IMR-90 (cell line): ENCODE results near the gene EEIG2. TPM values are rescaled to one million over a fixed set of nuclear protein-coding genes. Genes with fewer than 3 reads are reported as not detected.
"Not testable (repeated sequence)": the region's sequence is repeated elsewhere in the genome, so short reads cannot be mapped to it uniquely, and the experiment has no call there.

Experiments
- ATAC-seq: fragments of 200-7000 bp; cut with Tn5 transposase; 2 replicates; pipeline ENCODE4 v1.9.1; 2020; ENCODE audit warnings: low read depth, mild to moderate bottlenecking, moderate library complexity
- BruUV-seq: library from RNA; stranded (reverse); fragments of 400-500 nt; replicated peaks from 2 replicates; lab custom pipeline; 2021; lab: Mats Ljungman, UMichigan
- CTCF ChIA-PET: fragments of 300-600 bp; formaldehyde crosslinking; extraction: SDS; loops from one replicate; lab custom pipeline; 2021; ENCODE audit warnings: antibody characterized with exemption; lab: Yijun Ruan, JAX
- POLR2A ChIA-PET: fragments of 300-600 bp; sonication (Branson Sonifier 250); formaldehyde crosslinking; loops from one replicate; lab custom pipeline; 2022; ENCODE audit warnings: antibody characterized with exemption; ENCODE audit not compliant: unreplicated experiment; lab: Charles Lee
- DNase-seq: peaks from one replicate; pipeline ENCODE4 v3.0.0; 2013
- H2AFZ ChIP-seq: replicated peaks from 2 replicates; pipeline ENCODE3; 2013; ENCODE audit warnings: low read length, mild to moderate bottlenecking; ENCODE audit not compliant: poor library complexity
- H2AK5ac ChIP-seq: 2 replicates; pipeline ENCODE4 v1.6.1; 2013; ENCODE audit warnings: low read depth, low read length, inconsistent platforms
- H2AK9ac ChIP-seq: replicated peaks from 2 replicates; pipeline ENCODE3; 2013; ENCODE audit warnings: mild to moderate bottlenecking, low read depth, low read length, moderate library complexity; ENCODE audit not compliant: poor library complexity
- H2BK120ac ChIP-seq: 2 replicates; pipeline ENCODE4 v1.6.1; 2013; ENCODE audit warnings: low read depth, low read length, inconsistent platforms
- H2BK15ac ChIP-seq: 3 replicates; pipeline ENCODE4 v1.6.1; 2013; ENCODE audit warnings: low read depth, low read length, inconsistent platforms
- H2BK20ac ChIP-seq: 2 replicates; pipeline ENCODE4 v1.6.1; 2013; ENCODE audit warnings: low read depth, mild to moderate bottlenecking, inconsistent platforms, low read length, moderate library complexity
- H2BK5ac ChIP-seq: 2 replicates; pipeline ENCODE4 v1.6.1; 2013; ENCODE audit warnings: mild to moderate bottlenecking, low read depth, low read length, inconsistent platforms; ENCODE audit not compliant: poor library complexity, severe bottlenecking
- H3K14ac ChIP-seq: replicated peaks from 2 replicates; pipeline ENCODE4 v1.6.1; 2013; ENCODE audit warnings: low read depth, low read length, inconsistent platforms
- H3K18ac ChIP-seq: 2 replicates; pipeline ENCODE4 v1.6.1; 2013; ENCODE audit warnings: low read depth, low read length, control low read depth
- H3K23ac ChIP-seq: 2 replicates; pipeline ENCODE4 v1.6.1; 2013; ENCODE audit warnings: low read depth, low read length, inconsistent platforms
- H3K27ac ChIP-seq: 2 replicates; pipeline ENCODE4 v1.5.1; 2013; ENCODE audit warnings: mild to moderate bottlenecking, control low read depth, low read length; ENCODE audit not compliant: insufficient read depth
- H3K27me3 ChIP-seq: 2 replicates; pipeline ENCODE4 v1.6.1; 2013; ENCODE audit warnings: low read length; ENCODE audit not compliant: control insufficient read depth, insufficient read depth
- H3K36me3 ChIP-seq: 2 replicates; pipeline ENCODE4 v1.6.1; 2013; ENCODE audit warnings: low read length, mixed read lengths; ENCODE audit not compliant: control insufficient read depth, insufficient read depth
- H3K4ac ChIP-seq: 2 replicates; pipeline ENCODE4 v1.6.1; 2013; ENCODE audit warnings: low read depth, low read length, inconsistent platforms
- H3K4me1 ChIP-seq: 2 replicates; pipeline ENCODE4 v1.6.1; 2013; ENCODE audit warnings: low read length, mixed read lengths; ENCODE audit not compliant: control insufficient read depth, insufficient read depth
- H3K4me2 ChIP-seq: 2 replicates; pipeline ENCODE4 v1.6.1; 2013; ENCODE audit warnings: low read depth, mild to moderate bottlenecking, control low read depth, low read length, moderate library complexity
- H3K4me3 ChIP-seq: 2 replicates; pipeline ENCODE4 v1.5.1; 2013; ENCODE audit warnings: low read depth, mild to moderate bottlenecking, control low read depth, low read length, moderate library complexity; ENCODE audit not compliant: insufficient read depth
- H3K56ac ChIP-seq: 2 replicates; pipeline ENCODE4 v1.6.1; 2013; ENCODE audit warnings: low read length, inconsistent platforms; ENCODE audit not compliant: insufficient read depth; ENCODE audit errors: extremely low read depth
- H3K79me1 ChIP-seq, 2 experiments: 2 replicates each; pipeline ENCODE4 v1.6.1; 2013; ENCODE audit warnings: low read length in 2 of 2, inconsistent platforms in 1 of 2, low read depth in 1 of 2
- H3K9ac ChIP-seq: 2 replicates; pipeline ENCODE4 v1.6.1; 2013; ENCODE audit warnings: low read depth, low read length, control low read depth
- H3K9me1 ChIP-seq: 2 replicates; pipeline ENCODE4 v1.6.1; 2013; ENCODE audit warnings: low read length, inconsistent platforms; ENCODE audit not compliant: insufficient read depth
- H3K9me3 ChIP-seq: 2 replicates; pipeline ENCODE4 v1.6.1; 2013; ENCODE audit warnings: low read length; ENCODE audit not compliant: control insufficient read depth, insufficient read depth
- H4K20me1 ChIP-seq: 2 replicates; pipeline ENCODE4 v1.6.1; 2013; ENCODE audit warnings: low read length, inconsistent platforms; ENCODE audit not compliant: insufficient read depth
- H4K5ac ChIP-seq: 2 replicates; pipeline ENCODE4 v1.6.1; 2013; ENCODE audit warnings: mild to moderate bottlenecking, low read depth, low read length, control low read depth
- H4K8ac ChIP-seq, 2 experiments: 2 replicates each; pipeline ENCODE4 v1.6.1; 2013; ENCODE audit warnings: low read depth in 2 of 2, low read length in 2 of 2, control low read depth in 1 of 2, inconsistent platforms in 1 of 2
- H4K91ac ChIP-seq: 2 replicates; pipeline ENCODE4 v1.6.1; 2013; ENCODE audit warnings: low read depth, low read length, inconsistent platforms; ENCODE audit not compliant: insufficient read depth
- WGBS, 2 experiments: methylation state at CpG; one replicate each; pipeline versions ENCODE4 v1.1.5 to v1.1.7; 2013; ENCODE audit warnings: missing lambda C conversion rate in 2 of 2; ENCODE audit not compliant: insufficient read length in 1 of 2; ENCODE audit errors: extremely low coverage in 2 of 2; 5-methylcytosine and 5-hydroxymethylcytosine counted together
- dilution Hi-C: fragments of 300-500 bp; cut with HindIII; formaldehyde crosslinking; loops from one replicate; pipeline ENCODE4 v1.14.3; 2018; ENCODE audit warnings: low sequenced_read_pairs; ENCODE audit not compliant: unreplicated experiment
- in situ Hi-C: fragments of 300-500 bp; cut with MboI; formaldehyde crosslinking; loops from 3 replicates; pipeline ENCODE4 v1.14.3; 2019; ENCODE audit warnings: low sequenced_read_pairs, inconsistent platforms, mixed read lengths
- intact Hi-C: fragments of 100-400 bp; cut with micrococcal nuclease; formaldehyde crosslinking; loops from 2 replicates; pipeline ENCODE4 v1.10.0; 2022
- polyA plus RNA-seq, 3 experiments: library from polyadenylated mRNA; depleted of rRNA; stranded (reverse); fragments of >200 nt; gene quantifications; 2 replicates each; pipeline ENCODE4 v1.2.3, GENCODE V29; 2012; ENCODE audit warnings: low replicate concordance in 1 of 3
- total RNA-seq: library from RNA; depleted of rRNA; stranded (reverse); fragments of >200 nt; gene quantifications from 2 replicates; pipeline ENCODE4 v1.2.3, GENCODE V29; 2012

The EEIG2 gene
- total and polyA plus RNA-seq, 2 of the 4 experiments (the other 2 are of a cell fraction), result 1.7 to 4.8 TPM

DNA sequence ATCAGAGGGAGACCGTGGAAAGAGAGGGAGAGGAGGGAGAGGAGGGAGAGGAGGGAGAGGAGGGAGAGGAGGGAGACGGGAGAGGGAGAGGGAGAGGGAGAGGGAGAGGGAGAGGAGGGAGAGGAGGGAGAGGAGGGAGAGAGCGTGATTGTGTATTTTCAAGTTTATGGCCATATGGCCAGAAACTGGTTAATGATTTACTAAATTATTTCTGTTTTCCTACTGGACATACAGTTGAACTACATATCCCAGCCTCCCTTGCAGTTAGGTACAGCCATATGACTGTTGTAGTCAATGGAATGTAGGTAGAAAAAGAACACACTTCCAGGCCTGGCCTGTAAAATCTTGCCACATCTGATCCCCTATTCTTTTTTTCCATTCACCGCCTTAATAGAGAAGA, 23.1 kb upstream of the EEIG2 start:
- BruUV-seq, H3K27me3 ChIP-seq, H3K56ac ChIP-seq, in situ Hi-C loops, H3K23ac ChIP-seq, H3K14ac ChIP-seq, H3K4me3 ChIP-seq, DNase-seq, POLR2A ChIA-PET, H3K27ac ChIP-seq, intact Hi-C loops, H3K4me2 ChIP-seq, H2BK5ac ChIP-seq, H2BK15ac ChIP-seq, H3K4ac ChIP-seq, H3K36me3 ChIP-seq, H3K9me3 ChIP-seq, dilution Hi-C loops, H3K4me1 ChIP-seq, H4K91ac ChIP-seq, H2AFZ ChIP-seq, H3K9me1 ChIP-seq, CTCF ChIA-PET, H2BK20ac ChIP-seq, H4K20me1 ChIP-seq, H3K9ac ChIP-seq, H4K5ac ChIP-seq, H2AK5ac ChIP-seq, ATAC-seq, H3K79me1 ChIP-seq, H4K8ac ChIP-seq, H2BK120ac ChIP-seq, H2AK9ac ChIP-seq, H3K18ac ChIP-seq: not testable (repeated sequence)
- WGBS, 2 experiments, result no CpG with 5 or more reads among the region's 4 CpGs
